Peyer's patch (tissue), 4 donors: ENCODE measurements around the gene L1CAM.

Source experiments
- CTCF ChIP-seq, 6 experiments: fragments of 450-650 bp in 4 of 6; fragments of 200-600 bp in 2 of 6; sonication (generic) in 1 of 6; IDR thresholded peaks; one replicate each; pipeline ENCODE4 v1.5.1; 2017 to 2019; ENCODE audit warnings: antibody characterized with exemption in 6 of 6, mild to moderate bottlenecking in 3 of 6, moderate library complexity in 1 of 6
- POLR2A ChIP-seq, 2 donors: fragments of 450-650 bp; IDR thresholded peaks; one replicate each; pipeline ENCODE4 v1.5.1; 2017; ENCODE audit warnings: antibody characterized with exemption in 2 of 2, mild to moderate bottlenecking in 2 of 2, moderate library complexity in 2 of 2

GRCh38 chrX:153827903-153828302 lies 58.1 kb downstream of the L1CAM start:
- TF ChIP-seq CTCF (IDR thresholded peaks at IDR 0.05) (no peak), POLR2A (IDR thresholded peaks at IDR 0.05) (no peak)
